Naive thymus-derived CD4-positive, alpha-beta T cell (primary cell): ENCODE data around the gene STRN4. TPM values are rescaled to one million over a fixed set of nuclear protein-coding genes. Genes with fewer than 3 reads are reported as not detected.

Experiments
- ATAC-seq: fragments of 150-1000 bp; cut with Tn5 transposase; 2 replicates; pipeline ENCODE4 v1.10.0; 2021; ENCODE audit warnings: mild to moderate bottlenecking, moderate library complexity
- CTCF ChIA-PET: fragments of 350-600 bp; sonication (Branson Sonifier 250); formaldehyde crosslinking; loops from one replicate; lab custom pipeline; 2021; ENCODE audit warnings: antibody characterized with exemption; lab: Charles Lee
- POLR2A ChIA-PET: fragments of 350-600 bp; sonication (Branson Sonifier 250); formaldehyde crosslinking; loops from one replicate; lab custom pipeline; 2021; ENCODE audit warnings: antibody characterized with exemption, inconsistent platforms; lab: Charles Lee
- DNase-seq, 9 donors: peaks; one replicate each; pipeline versions ENCODE4 v3.0.0 to v3.0.0-alpha.2; 2020 to 2022; ENCODE audit warnings: mixed read lengths in 1 of 9
- H3K27ac ChIP-seq: one replicate; pipeline ENCODE4 v1.7.0; 2013; ENCODE audit warnings: mild to moderate bottlenecking, low read depth, low read length, moderate library complexity
- H3K27me3 ChIP-seq, 2 donors: one replicate each; pipeline ENCODE4 v1.7.0; 2013; ENCODE audit warnings: low read length in 2 of 2, mild to moderate bottlenecking in 2 of 2, moderate library complexity in 2 of 2; ENCODE audit not compliant: control insufficient read depth in 2 of 2, insufficient read depth in 2 of 2
- H3K36me3 ChIP-seq, 3 experiments: 1 replicate in 2 of 3; 2 replicates in 1 of 3; pipeline ENCODE4 v1.7.0; 2013; ENCODE audit warnings: low read length in 3 of 3, mild to moderate bottlenecking in 3 of 3, moderate library complexity in 1 of 3; ENCODE audit not compliant: insufficient read depth in 3 of 3, control insufficient read depth in 2 of 3
- H3K4me1 ChIP-seq, 2 donors: one replicate each; pipeline ENCODE4 v1.7.0; 2013; ENCODE audit warnings: low read length in 2 of 2, mild to moderate bottlenecking in 2 of 2, moderate library complexity in 1 of 2; ENCODE audit not compliant: control insufficient read depth in 2 of 2, insufficient read depth in 2 of 2
- H3K4me3 ChIP-seq: 2 replicates; pipeline ENCODE4 v1.7.0; 2013; ENCODE audit warnings: mild to moderate bottlenecking, low read length
- H3K9me3 ChIP-seq, 3 experiments: 1 replicate in 2 of 3; 2 replicates in 1 of 3; pipeline ENCODE4 v1.7.0; 2013; ENCODE audit warnings: low read length in 3 of 3; ENCODE audit not compliant: control insufficient read depth in 2 of 3
- H3K27ac Mint-ChIP-seq, 9 donors: one replicate each; pipeline ENCODE4 v1.8.0; 2020 to 2022; ENCODE audit warnings: mixed read lengths in 9 of 9, mild to moderate bottlenecking in 8 of 9, moderate library complexity in 5 of 9, inconsistent platforms in 2 of 9
- H3K27me3 Mint-ChIP-seq, 5 donors: one replicate each; pipeline ENCODE4 v1.8.0; 2021 to 2022; ENCODE audit warnings: mixed read lengths in 5 of 5, mild to moderate bottlenecking in 1 of 5
- H3K36me3 Mint-ChIP-seq, 5 donors: one replicate each; pipeline ENCODE4 v1.8.0; 2020 to 2022; ENCODE audit warnings: mixed read lengths in 5 of 5, mild to moderate bottlenecking in 3 of 5, inconsistent platforms in 1 of 5
- H3K4me1 Mint-ChIP-seq, 7 donors: one replicate each; pipeline ENCODE4 v1.8.0; 2020 to 2022; ENCODE audit warnings: mixed read lengths in 7 of 7, mild to moderate bottlenecking in 3 of 7, inconsistent platforms in 1 of 7
- H3K4me3 Mint-ChIP-seq, 10 donors: one replicate each; pipeline ENCODE4 v1.8.0; 2020 to 2022; ENCODE audit warnings: mild to moderate bottlenecking in 10 of 10, mixed read lengths in 10 of 10, moderate library complexity in 6 of 10, inconsistent platforms in 2 of 10
- H3K9me3 Mint-ChIP-seq, 11 donors: one replicate each; pipeline ENCODE4 v1.8.0; 2020 to 2022; ENCODE audit warnings: mixed read lengths in 11 of 11, mild to moderate bottlenecking in 4 of 11, inconsistent platforms in 1 of 11, moderate library complexity in 1 of 11
- intact Hi-C, 2 donors: fragments of 100-400 bp; cut with micrococcal nuclease; formaldehyde crosslinking; loops; one replicate each; pipeline ENCODE4 v1.15.1; 2023
- polyA plus RNA-seq, 2 donors: library from polyadenylated mRNA; unstranded; fragments of 300-500 nt; fragmentation: Illumina TruSeq; gene quantifications; one replicate each; pipeline ENCODE4 v1.2.3, GENCODE V29; 2021
- total RNA-seq, 6 experiments: library from RNA in 5 of 6; stranded (reverse) in 5 of 6; gene quantifications; 1 replicate in 5 of 6; 2 replicates in 1 of 6; pipeline ENCODE4 v1.2.3 and lab custom pipeline; 2021 to 2026

Gene STRN4
- total and polyA plus RNA-seq, 7 experiments from 2014 or later: 16.2 to 120 (median 87.1) TPM

DNA sequence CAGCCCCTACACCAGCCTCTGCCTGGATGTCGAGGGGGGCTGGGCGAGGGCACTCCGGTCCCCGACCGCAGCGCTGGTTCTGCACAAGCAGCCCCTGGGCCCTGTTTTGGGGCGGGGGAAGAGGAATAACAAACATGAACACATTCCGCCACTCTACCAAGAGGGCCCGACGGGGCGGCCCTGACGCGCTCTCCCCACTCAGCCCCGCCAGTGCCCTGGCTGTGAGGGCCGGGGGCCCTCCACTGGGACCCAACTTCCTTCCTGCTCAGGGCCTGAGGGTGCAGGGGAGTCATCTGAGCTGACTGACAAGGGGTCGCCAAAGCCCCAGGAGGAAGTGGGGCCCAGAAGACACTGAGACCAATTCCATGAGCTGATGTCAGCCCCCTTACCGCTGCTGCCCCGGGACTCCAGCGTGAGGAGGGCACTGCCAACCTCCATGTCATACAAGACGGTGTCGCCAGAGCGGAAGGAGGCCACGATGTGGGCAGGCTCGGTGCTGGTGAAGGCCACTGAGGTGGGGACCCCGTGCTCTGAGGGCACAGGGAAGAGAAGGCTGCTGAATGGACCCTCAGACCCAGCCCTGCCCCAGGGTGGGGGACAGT lies 23.7 kb downstream of the STRN4 start:
- H3K36me3 ChIP-seq: peaks cover 0 to 79% (median 5%) of the 10 kb centered on the region in 3 experiments
- Mint-ChIP-seq H3K27me3 (no peaks in the 10 kb centered on the region), H3K4me3 (peak overlapping the region in 1 of 10 donors; percentile 49), H3K27ac (peak overlapping the region in 1 of 9 donors; percentile 34), H3K9me3 (no peaks in the 10 kb centered on the region), H3K4me1 (peaks cover 21 to 38% (median 25%) of the 10 kb centered on the region in 7 donors), H3K36me3 (peaks cover 0 to 31% (median 7%) of the 10 kb centered on the region in 5 donors)
- intact Hi-C loops: no loop called here
- no peak for DNase-seq
- no peak for ATAC-seq
- no peak overlapping the region for H3K4me3 ChIP-seq
- H3K27me3 ChIP-seq: no peaks in the 10 kb centered on the region
- ChIA-PET CTCF (interaction anchor here (0.8 to 1.7 kb wide), 2 partner anchors 18 to 27 kb away, joined by 4 to 7 read pairs; no protein-coding TSS in a partner anchor), POLR2A (interaction anchor here (1.3 to 1.4 kb wide), 2 partner anchors 8 to 10 kb away, joined by 5 to 6 read pairs; no protein-coding TSS in a partner anchor)
- H3K9me3 ChIP-seq: no peaks in the 10 kb centered on the region
- peaks cover 18 to 19% of the 10 kb centered on the region in 2 donors for H3K4me1 ChIP-seq
- no peak overlapping the region for H3K27ac ChIP-seq

GRCh38 chr19:46722004-46722380 lies 24.3 kb downstream of the STRN4 start:
- peaks cover 0 to 30% (median 7%) of the 10 kb centered on the region in 5 donors for H3K36me3 Mint-ChIP-seq
- H3K4me1 Mint-ChIP-seq: peaks cover 21 to 35% (median 25%) of the 10 kb centered on the region in 7 donors
- DNase-seq: no peak
- intact Hi-C loops: no loop called here
- ChIA-PET POLR2A (no interaction called here), CTCF (interaction anchor here (1.0 kb wide), 1 partner anchor 18 kb away, joined by 3 read pairs; no protein-coding TSS in a partner anchor)
- no peaks in the 10 kb centered on the region for H3K27me3 ChIP-seq
- H3K9me3 ChIP-seq: no peaks in the 10 kb centered on the region
- H3K9me3 Mint-ChIP-seq: no peaks in the 10 kb centered on the region
- no peak overlapping the region for H3K4me3 ChIP-seq
- peak overlapping the region in 3 of 9 donors; percentile 34 to 55 (median 38) for H3K27ac Mint-ChIP-seq
- peaks cover 20% of the 10 kb centered on the region in 2 donors for H3K4me1 ChIP-seq
- no peak for ATAC-seq
- no peak overlapping the region for H3K27ac ChIP-seq
- H3K27me3 Mint-ChIP-seq: no peaks in the 10 kb centered on the region
- H3K4me3 Mint-ChIP-seq: peak overlapping the region in 1 of 10 donors; percentile 49
- H3K36me3 ChIP-seq: peaks cover 0 to 74% (median 5%) of the 10 kb centered on the region in 3 experiments

DNA sequence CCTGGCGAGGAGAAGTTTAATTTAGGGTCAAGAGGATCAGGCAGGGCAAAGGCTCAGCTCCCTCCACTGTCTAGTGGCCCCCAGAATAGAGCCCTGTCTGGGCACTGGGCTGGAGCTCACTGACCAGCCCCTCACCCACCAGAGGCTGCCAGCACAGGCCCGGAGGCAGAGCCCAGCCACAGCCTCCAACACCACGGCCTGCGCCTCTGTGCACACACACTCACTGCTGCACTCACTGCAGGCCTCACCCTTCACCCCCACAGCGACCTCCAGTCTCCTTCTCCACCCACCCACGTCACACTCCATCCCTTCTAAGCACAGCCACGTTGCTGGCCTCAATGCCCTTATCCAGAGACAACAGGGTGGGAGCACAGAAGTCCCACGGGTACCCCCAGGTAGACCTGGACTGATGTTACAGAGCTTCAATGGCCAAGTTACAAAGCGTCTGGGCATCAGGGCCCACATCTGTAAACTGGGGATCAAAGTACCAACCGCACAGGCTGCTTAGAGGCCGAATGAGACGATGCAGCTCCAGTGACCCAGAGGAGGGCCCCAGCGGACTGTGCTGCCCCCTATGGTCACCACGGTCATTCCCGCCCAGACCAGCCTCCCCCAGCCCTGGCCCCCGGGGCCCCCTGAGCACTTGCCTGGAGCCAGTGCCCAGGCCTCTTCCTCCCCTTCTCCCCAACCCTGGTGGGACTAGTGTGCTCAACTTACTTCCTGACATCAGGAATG lies 24.8 kb downstream of the STRN4 start:
- Mint-ChIP-seq H3K27ac (peak overlapping the region in 1 of 9 donors; percentile 69), H3K27me3 (no peaks in the 10 kb centered on the region), H3K4me3 (peak overlapping the region in 1 of 10 donors; percentile 49), H3K9me3 (no peaks in the 10 kb centered on the region), H3K4me1 (peaks cover 21 to 35% (median 25%) of the 10 kb centered on the region in 7 donors), H3K36me3 (peaks cover 0 to 31% (median 7%) of the 10 kb centered on the region in 5 donors)
- ChIA-PET POLR2A (interaction anchor here (0.7 kb wide), 1 partner anchor 84 kb away, joined by 3 read pairs; no protein-coding TSS in a partner anchor), CTCF (interaction anchor here (1.0 kb wide), 1 partner anchor 17 kb away, joined by 3 read pairs; no protein-coding TSS in a partner anchor)
- H3K27me3 ChIP-seq: no peaks in the 10 kb centered on the region
- H3K4me1 ChIP-seq: peaks cover 20% of the 10 kb centered on the region in 2 donors
- no peak overlapping the region for H3K27ac ChIP-seq
- peaks cover 0 to 74% (median 5%) of the 10 kb centered on the region in 3 experiments for H3K36me3 ChIP-seq
- no peak for ATAC-seq
- intact Hi-C loops: no loop called here
- no peaks in the 10 kb centered on the region for H3K9me3 ChIP-seq
- DNase-seq: no peak
- no peak overlapping the region for H3K4me3 ChIP-seq

- peaks cover 0 to 68% (median 3%) of the 10 kb centered on the region in 3 experiments for H3K36me3 ChIP-seq
- no peak overlapping the region for H3K4me3 ChIP-seq
- H3K9me3 ChIP-seq: no peaks in the 10 kb centered on the region
- H3K4me1 ChIP-seq: peaks cover 20% of the 10 kb centered on the region in 2 donors
- Mint-ChIP-seq H3K27ac (no peak overlapping the region), H3K9me3 (no peaks in the 10 kb centered on the region), H3K4me1 (peaks cover 21 to 37% (median 25%) of the 10 kb centered on the region in 7 donors), H3K27me3 (no peaks in the 10 kb centered on the region), H3K4me3 (peak overlapping the region in 2 of 10 donors; percentile 21 to 42), H3K36me3 (peaks cover 0 to 30% (median 2%) of the 10 kb centered on the region in 5 donors)
- DNase-seq: no peak
- no peak for ATAC-seq
- ChIA-PET CTCF (no interaction called here), POLR2A (interaction anchor here (0.7 kb wide), 1 partner anchor 84 kb away, joined by 3 read pairs; no protein-coding TSS in a partner anchor)
- H3K27me3 ChIP-seq: no peaks in the 10 kb centered on the region
- intact Hi-C loops: no loop called here
- H3K27ac ChIP-seq: no peak overlapping the region
Observed at GRCh38 chr19:46720503-46721239, 25.6 kb downstream of the STRN4 start.

GRCh38 chr19:46719629-46720502 lies 26.4 kb downstream of the STRN4 start:
- H3K4me3 Mint-ChIP-seq: peak overlapping the region in 6 of 10 donors; percentile 36 to 98 (median 72)
- Histone ChIP-seq H3K9me3 (no peaks in the 10 kb centered on the region), H3K36me3 (peaks cover 0 to 60% (median 0%) of the 10 kb centered on the region in 3 experiments), H3K27me3 (no peaks in the 10 kb centered on the region), H3K4me3 (no peak overlapping the region), H3K27ac (no peak overlapping the region), H3K4me1 (peaks cover 25 to 26% of the 10 kb centered on the region in 2 donors)
- peak overlapping the region in 5 of 9 donors; percentile 3 to 98 (median 36) for H3K27ac Mint-ChIP-seq
- POLR2A ChIA-PET: interaction anchor here (0.6 kb wide), 1 partner anchor 14 kb away, joined by 3 read pairs; no protein-coding TSS in a partner anchor
- CTCF ChIA-PET: no interaction called here
- no peak for ATAC-seq
- intact Hi-C loops: loop anchor here (1.0 to 10.0 kb wide), 6 partner anchors 8 to 765 kb away; partner anchors contain the start of genes BBC3 (in 1 of the 2), INAFM1 (in 1 of the 2), KPTN (in 1 of the 2) and ZC3H4 (in 1 of the 2)
- peaks cover 24 to 41% (median 31%) of the 10 kb centered on the region in 7 donors for H3K4me1 Mint-ChIP-seq
- DNase-seq: no peak
- peaks cover 0 to 33% (median 0%) of the 10 kb centered on the region in 5 donors for H3K36me3 Mint-ChIP-seq
- H3K9me3 Mint-ChIP-seq: no peaks in the 10 kb centered on the region
- no peaks in the 10 kb centered on the region for H3K27me3 Mint-ChIP-seq
